ENCODE data around the gene EPHA2. TPM values are rescaled to one million over a fixed set of nuclear protein-coding genes. Genes with fewer than 3 reads are reported as not detected.
"Not testable (repeated sequence)": the region's sequence is repeated elsewhere in the genome, so short reads cannot be mapped to it uniquely, and the experiment has no call there.

EPHA2 gene
- total RNA-seq, 1 experiment from 2014 or later, result 263 TPM

DNA sequence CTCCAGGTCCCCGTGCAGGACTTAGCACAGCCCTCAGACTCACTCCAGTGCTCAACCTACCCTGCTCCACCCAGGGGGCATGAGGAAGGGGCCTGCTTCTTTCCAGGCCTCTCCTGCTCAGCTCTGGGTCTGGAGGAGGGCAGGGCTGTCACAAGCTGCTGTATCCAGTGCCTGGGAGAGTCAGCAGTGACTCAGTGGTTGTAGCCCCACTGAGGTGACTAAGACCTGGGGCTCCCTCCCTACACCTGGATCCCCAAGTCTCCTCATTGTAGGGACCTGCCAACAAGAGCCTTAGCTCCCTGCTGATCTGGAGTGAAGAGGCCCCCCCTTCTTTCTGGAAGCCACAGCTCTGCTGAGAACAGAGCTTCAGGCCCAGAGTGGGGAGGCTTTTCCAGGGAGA, 46.3 kb downstream of the EPHA2 start:
- H3K27me3 ChIP-seq (ENCODE audit: control insufficient read depth, insufficient read depth, low read length), result no peaks in the 10 kb centered on the region
- CTCF ChIA-PET, result no interaction called here
- in situ Hi-C loops (cut with HindIII; ENCODE audit: low pct_unique_long_range_greater_than_20kb, low sequenced_read_pairs) (no loop called here), intact Hi-C loops (cut with micrococcal nuclease; ENCODE audit: unreplicated experiment) (no loop called here)
- BruUV-seq (replicated peaks), result no TSS peak
- no peak overlapping the region for H3K4me3 ChIP-seq (ENCODE audit: low read depth in 2 of 2, low read length in 2 of 2)
- POLR2A ChIA-PET, result no interaction called here
- no peak overlapping the region for H3K27ac ChIP-seq (ENCODE audit: low read length)
- TF ChIP-seq POLR2AphosphoS5 (IDR thresholded peaks at IDR 0.05; ENCODE audit: low read depth, low read length) (no peak), TCF7L2 (IDR thresholded peaks at IDR 0.05; ENCODE audit: low read depth, low read length) (no peak), SIN3A (IDR thresholded peaks at IDR 0.05; ENCODE audit: borderline replicate concordance, insufficient read depth, low read depth, low read length) (no peak)
- TF ChIP-seq, protein P1, sequence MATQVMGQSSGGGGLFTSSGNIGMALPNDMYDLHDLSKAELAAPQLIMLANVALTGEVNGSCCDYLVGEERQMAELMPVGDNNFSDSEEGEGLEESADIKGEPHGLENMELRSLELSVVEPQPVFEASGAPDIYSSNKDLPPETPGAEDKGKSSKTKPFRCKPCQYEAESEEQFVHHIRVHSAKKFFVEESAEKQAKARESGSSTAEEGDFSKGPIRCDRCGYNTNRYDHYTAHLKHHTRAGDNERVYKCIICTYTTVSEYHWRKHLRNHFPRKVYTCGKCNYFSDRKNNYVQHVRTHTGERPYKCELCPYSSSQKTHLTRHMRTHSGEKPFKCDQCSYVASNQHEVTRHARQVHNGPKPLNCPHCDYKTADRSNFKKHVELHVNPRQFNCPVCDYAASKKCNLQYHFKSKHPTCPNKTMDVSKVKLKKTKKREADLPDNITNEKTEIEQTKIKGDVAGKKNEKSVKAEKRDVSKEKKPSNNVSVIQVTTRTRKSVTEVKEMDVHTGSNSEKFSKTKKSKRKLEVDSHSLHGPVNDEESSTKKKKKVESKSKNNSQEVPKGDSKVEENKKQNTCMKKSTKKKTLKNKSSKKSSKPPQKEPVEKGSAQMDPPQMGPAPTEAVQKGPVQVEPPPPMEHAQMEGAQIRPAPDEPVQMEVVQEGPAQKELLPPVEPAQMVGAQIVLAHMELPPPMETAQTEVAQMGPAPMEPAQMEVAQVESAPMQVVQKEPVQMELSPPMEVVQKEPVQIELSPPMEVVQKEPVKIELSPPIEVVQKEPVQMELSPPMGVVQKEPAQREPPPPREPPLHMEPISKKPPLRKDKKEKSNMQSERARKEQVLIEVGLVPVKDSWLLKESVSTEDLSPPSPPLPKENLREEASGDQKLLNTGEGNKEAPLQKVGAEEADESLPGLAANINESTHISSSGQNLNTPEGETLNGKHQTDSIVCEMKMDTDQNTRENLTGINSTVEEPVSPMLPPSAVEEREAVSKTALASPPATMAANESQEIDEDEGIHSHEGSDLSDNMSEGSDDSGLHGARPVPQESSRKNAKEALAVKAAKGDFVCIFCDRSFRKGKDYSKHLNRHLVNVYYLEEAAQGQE (IDR thresholded peaks at IDR 0.05; ENCODE audit: insufficient read depth in 1 of 2, low read depth in 2 of 2, low read length in 1 of 2), result no peak
- TF ChIP-seq, protein P2, sequence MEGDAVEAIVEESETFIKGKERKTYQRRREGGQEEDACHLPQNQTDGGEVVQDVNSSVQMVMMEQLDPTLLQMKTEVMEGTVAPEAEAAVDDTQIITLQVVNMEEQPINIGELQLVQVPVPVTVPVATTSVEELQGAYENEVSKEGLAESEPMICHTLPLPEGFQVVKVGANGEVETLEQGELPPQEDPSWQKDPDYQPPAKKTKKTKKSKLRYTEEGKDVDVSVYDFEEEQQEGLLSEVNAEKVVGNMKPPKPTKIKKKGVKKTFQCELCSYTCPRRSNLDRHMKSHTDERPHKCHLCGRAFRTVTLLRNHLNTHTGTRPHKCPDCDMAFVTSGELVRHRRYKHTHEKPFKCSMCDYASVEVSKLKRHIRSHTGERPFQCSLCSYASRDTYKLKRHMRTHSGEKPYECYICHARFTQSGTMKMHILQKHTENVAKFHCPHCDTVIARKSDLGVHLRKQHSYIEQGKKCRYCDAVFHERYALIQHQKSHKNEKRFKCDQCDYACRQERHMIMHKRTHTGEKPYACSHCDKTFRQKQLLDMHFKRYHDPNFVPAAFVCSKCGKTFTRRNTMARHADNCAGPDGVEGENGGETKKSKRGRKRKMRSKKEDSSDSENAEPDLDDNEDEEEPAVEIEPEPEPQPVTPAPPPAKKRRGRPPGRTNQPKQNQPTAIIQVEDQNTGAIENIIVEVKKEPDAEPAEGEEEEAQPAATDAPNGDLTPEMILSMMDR (IDR thresholded peaks at IDR 0.05), result no peak
- ATAC-seq, result no peak
- H3K9me3 ChIP-seq (ENCODE audit: control insufficient read depth, insufficient read depth, low read depth, low read length), result no peaks in the 10 kb centered on the region
- H3K36me3 ChIP-seq (ENCODE audit: control insufficient read depth, insufficient read depth, low read length), result no peaks in the 10 kb centered on the region
- H3K4me1 ChIP-seq (ENCODE audit: control insufficient read depth, insufficient read depth, low read length), result peaks cover 13% of the 10 kb centered on the region
- DNase-seq (ENCODE audit: low read depth, low spot score), result no peak

GRCh38 chr1:16107039-16107438, 48.8 kb downstream of the EPHA2 start:
- H3K9me3 ChIP-seq (ENCODE audit: control insufficient read depth, insufficient read depth, low read depth, low read length); ATAC-seq; in situ Hi-C loops (cut with HindIII; ENCODE audit: low pct_unique_long_range_greater_than_20kb, low sequenced_read_pairs); H3K4me1 ChIP-seq (ENCODE audit: control insufficient read depth, insufficient read depth, low read length); H3K36me3 ChIP-seq (ENCODE audit: control insufficient read depth, insufficient read depth, low read length); intact Hi-C loops (cut with micrococcal nuclease; ENCODE audit: unreplicated experiment); DNase-seq (ENCODE audit: low read depth, low spot score); BruUV-seq (replicated peaks); H3K4me3 ChIP-seq (ENCODE audit: low read depth in 2 of 2, low read length in 2 of 2); H3K27ac ChIP-seq (ENCODE audit: low read length); H3K27me3 ChIP-seq (ENCODE audit: control insufficient read depth, insufficient read depth, low read length): not testable (repeated sequence)
- ChIA-PET CTCF (interaction anchor here (0.6 kb wide), 1 partner anchor 9 kb away, joined by 5 read pairs; no protein-coding TSS in a partner anchor), POLR2A (interaction anchor here (0.6 to 1.2 kb wide), 3 partner anchors 100 to 321 kb away, joined by 3 read pairs; no protein-coding TSS in a partner anchor)

DNA sequence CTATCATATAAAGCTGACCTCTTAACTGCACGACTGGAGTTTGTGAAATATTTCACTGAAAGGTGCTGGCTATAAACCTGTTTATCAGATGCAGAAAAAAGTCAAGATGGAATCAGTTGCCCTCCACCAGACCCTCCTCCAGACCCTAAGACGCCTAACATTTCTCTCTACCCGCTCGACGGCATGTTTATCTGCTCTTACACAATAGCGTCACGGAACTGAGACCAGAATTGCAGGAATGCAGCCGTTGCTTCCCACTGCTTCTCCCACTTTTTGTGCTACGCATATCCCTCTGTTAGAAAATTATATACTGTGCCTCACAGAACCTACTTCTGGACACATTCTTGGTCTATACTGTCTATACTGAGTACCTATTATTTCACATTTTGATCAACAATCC, 54.2 kb downstream of the EPHA2 start:
- Histone ChIP-seq H3K4me1 (ENCODE audit: control insufficient read depth, insufficient read depth, low read length) (no peaks in the 10 kb centered on the region), H3K9me3 (ENCODE audit: control insufficient read depth, insufficient read depth, low read depth, low read length) (no peaks in the 10 kb centered on the region), H3K4me3 (ENCODE audit: low read depth in 2 of 2, low read length in 2 of 2) (no peak overlapping the region), H3K27me3 (ENCODE audit: control insufficient read depth, insufficient read depth, low read length) (no peaks in the 10 kb centered on the region), H3K27ac (ENCODE audit: low read length) (no peak overlapping the region), H3K36me3 (ENCODE audit: control insufficient read depth, insufficient read depth, low read length) (no peaks in the 10 kb centered on the region)
- ATAC-seq (no peak), DNase-seq (ENCODE audit: low read depth, low spot score) (no peak)
- ChIA-PET POLR2A (no interaction called here), CTCF (no interaction called here)
- in situ Hi-C loops (cut with HindIII; ENCODE audit: low pct_unique_long_range_greater_than_20kb, low sequenced_read_pairs), result no loop called here
- no TSS peak for BruUV-seq (replicated peaks)
- TF ChIP-seq, protein P2 (IDR thresholded peaks at IDR 0.05), result no peak
- no peak for TF ChIP-seq SIN3A (IDR thresholded peaks at IDR 0.05; ENCODE audit: borderline replicate concordance, insufficient read depth, low read depth, low read length)
- TF ChIP-seq TCF7L2 (IDR thresholded peaks at IDR 0.05; ENCODE audit: low read depth, low read length), result no peak
- TF ChIP-seq, protein P1 (IDR thresholded peaks at IDR 0.05; ENCODE audit: insufficient read depth in 1 of 2, low read depth in 2 of 2, low read length in 1 of 2), result no peak
- no peak for TF ChIP-seq POLR2AphosphoS5 (IDR thresholded peaks at IDR 0.05; ENCODE audit: low read depth, low read length)
- intact Hi-C loops (cut with micrococcal nuclease; ENCODE audit: unreplicated experiment), result no loop called here
